OCI-LY3 (cell line): ENCODE data around the gene UBAC2.

ENCODE experiments used
- EZH2phosphoT487 ChIP-seq: fragments of 200-600 bp; shearing (Covaris generic); IDR thresholded peaks from 2 replicates; pipeline ENCODE4 v1.6.1; 2018; ENCODE audit warnings: antibody characterized with exemption, mixed run types, low read depth
- TF ChIP-seq, protein P1 (sequence below): fragments of 200-600, 300-600 bp; sonication (generic); IDR thresholded peaks from 2 replicates; pipeline ENCODE4 v1.5.1; 2014; ENCODE audit warnings: antibody characterized with exemption, low read length, low read depth

DNA sequence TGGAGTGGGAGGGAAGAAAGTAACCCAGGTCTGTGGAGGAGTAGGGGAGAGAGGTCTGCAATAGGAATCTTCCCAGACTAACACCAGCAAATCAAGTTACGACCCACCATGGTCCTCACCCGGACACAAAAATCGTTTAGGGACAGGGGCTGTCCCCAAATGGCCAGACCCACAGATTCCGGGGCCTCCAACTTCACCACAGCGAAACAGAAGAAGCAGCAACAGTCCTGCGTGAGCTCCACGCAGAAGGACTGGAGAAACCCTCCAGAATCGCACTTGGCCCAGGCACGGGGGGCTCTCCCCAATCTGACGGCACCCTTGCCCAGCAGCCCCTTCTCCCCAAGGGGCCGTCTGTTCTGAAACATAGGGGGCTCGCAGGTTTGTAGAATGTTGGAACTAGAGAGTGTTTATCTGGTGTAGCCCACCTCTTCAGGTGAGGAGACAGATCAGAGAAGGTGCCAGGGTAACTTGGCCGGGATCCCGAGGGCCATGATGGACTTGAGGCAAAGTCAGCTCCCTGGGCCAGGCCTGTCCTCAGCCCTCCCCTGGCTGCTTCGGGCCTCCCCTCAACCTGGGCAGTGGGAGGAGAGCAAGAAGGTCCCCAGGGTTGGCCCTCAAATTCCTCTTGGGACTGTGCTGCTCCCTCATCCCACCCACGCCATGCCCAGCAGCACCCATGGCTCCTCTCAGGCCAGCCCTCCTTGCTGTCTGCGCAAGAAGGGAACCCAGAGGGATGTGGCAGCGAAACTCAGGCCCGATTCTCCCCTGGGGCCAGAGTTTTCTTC lies 189.1 kb downstream of the UBAC2 start:
- TF ChIP-seq, protein P1, sequence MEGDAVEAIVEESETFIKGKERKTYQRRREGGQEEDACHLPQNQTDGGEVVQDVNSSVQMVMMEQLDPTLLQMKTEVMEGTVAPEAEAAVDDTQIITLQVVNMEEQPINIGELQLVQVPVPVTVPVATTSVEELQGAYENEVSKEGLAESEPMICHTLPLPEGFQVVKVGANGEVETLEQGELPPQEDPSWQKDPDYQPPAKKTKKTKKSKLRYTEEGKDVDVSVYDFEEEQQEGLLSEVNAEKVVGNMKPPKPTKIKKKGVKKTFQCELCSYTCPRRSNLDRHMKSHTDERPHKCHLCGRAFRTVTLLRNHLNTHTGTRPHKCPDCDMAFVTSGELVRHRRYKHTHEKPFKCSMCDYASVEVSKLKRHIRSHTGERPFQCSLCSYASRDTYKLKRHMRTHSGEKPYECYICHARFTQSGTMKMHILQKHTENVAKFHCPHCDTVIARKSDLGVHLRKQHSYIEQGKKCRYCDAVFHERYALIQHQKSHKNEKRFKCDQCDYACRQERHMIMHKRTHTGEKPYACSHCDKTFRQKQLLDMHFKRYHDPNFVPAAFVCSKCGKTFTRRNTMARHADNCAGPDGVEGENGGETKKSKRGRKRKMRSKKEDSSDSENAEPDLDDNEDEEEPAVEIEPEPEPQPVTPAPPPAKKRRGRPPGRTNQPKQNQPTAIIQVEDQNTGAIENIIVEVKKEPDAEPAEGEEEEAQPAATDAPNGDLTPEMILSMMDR: no peak
- no peak for TF ChIP-seq EZH2phosphoT487
